K562 (cell line): ENCODE data around the gene CAMK1D. TPM values are rescaled to one million over a fixed set of nuclear protein-coding genes. Genes with fewer than 3 reads are reported as not detected.

Experiments used
- ATAC-seq: fragments of 200-7000 bp; cut with Tn5 transposase; 3 replicates; pipeline ENCODE4 v1.9.1; 2020; ENCODE audit warnings: moderate library complexity
- BruUV-seq: library from RNA; stranded (reverse); fragments of 400-500 nt; replicated peaks from 2 replicates; lab custom pipeline; 2021; lab: Mats Ljungman, UMichigan
- CTCF ChIA-PET: fragments of 300-600 bp; formaldehyde crosslinking; extraction: SDS; loops from one replicate; lab custom pipeline; 2021; ENCODE audit warnings: low intra/inter-chr PET ratio; lab: Yijun Ruan, JAX
- POLR2A ChIA-PET: fragments of 300-600, 350-650 bp; sonication (Branson Sonifier 250); formaldehyde crosslinking; extraction: SDS; loops from one replicate; lab custom pipeline; 2021; ENCODE audit warnings: antibody characterized with exemption, inconsistent platforms; lab: Yijun Ruan, JAX
- DNase-seq, 4 experiments: peaks; one replicate each; pipeline versions ENCODE4 v3.0.0 to v3.0.0-alpha.2; 2011 to 2018; ENCODE audit warnings: low spot score in 3 of 4, mixed read lengths in 3 of 4; ENCODE audit errors: extremely low read depth in 1 of 4
- FAIRE-seq: peaks from 2 replicates; lab custom pipeline; 2011; peaks lifted over from hg19 to GRCh38; lab: Jason Lieb, UNC
- H2AFZ ChIP-seq: 2 replicates; pipeline ENCODE4 v1.6.0; 2011; ENCODE audit warnings: low read depth, low read length, control low read depth, inconsistent platforms
- H3K27ac ChIP-seq: fragments of 200-600 bp; 3 replicates; pipeline ENCODE4 v1.8.0; 2011; ENCODE audit warnings: low read depth, mild to moderate bottlenecking, control low read depth, inconsistent platforms, low read length, moderate library complexity, mixed read lengths; ENCODE audit errors: extremely low read depth
- H3K27me3 ChIP-seq, 2 experiments: fragments of 300-600 bp in 1 of 2; 2 replicates in 1 of 2; 3 replicates in 1 of 2; pipeline versions ENCODE4 v1.6.0 to v1.8.0; 2011; ENCODE audit warnings: inconsistent platforms in 2 of 2, low read length in 2 of 2, mild to moderate bottlenecking in 1 of 2, mixed read lengths in 1 of 2, moderate library complexity in 1 of 2; ENCODE audit not compliant: control insufficient read depth in 2 of 2, insufficient read depth in 2 of 2
- H3K36me3 ChIP-seq: fragments of 300-600 bp; 3 replicates; pipeline ENCODE4 v1.8.0; 2011; ENCODE audit warnings: mild to moderate bottlenecking, low read length, inconsistent platforms; ENCODE audit not compliant: control insufficient read depth, insufficient read depth
- H3K4me1 ChIP-seq, 2 experiments: fragments of 200-600 bp in 1 of 2; replicated peaks in 1 of 2; 2 replicates in 1 of 2; 3 replicates in 1 of 2; pipeline versions ENCODE4 v1.5.1 to v1.8.0; 2011; ENCODE audit warnings: inconsistent platforms in 2 of 2, low read length in 2 of 2, mild to moderate bottlenecking in 1 of 2, mixed read lengths in 1 of 2, moderate library complexity in 1 of 2; ENCODE audit not compliant: control insufficient read depth in 2 of 2, insufficient read depth in 2 of 2
- H3K4me2 ChIP-seq: 2 replicates; pipeline ENCODE4 v1.6.1; 2011; ENCODE audit warnings: low read length, control low read depth, inconsistent platforms, mixed read lengths; ENCODE audit not compliant: insufficient read depth
- H3K4me3 ChIP-seq: fragments of 200-600 bp; sonication (generic), shearing (Covaris generic); 2 replicates; pipeline ENCODE4 v1.5.1; 2016; ENCODE audit warnings: control low read depth, inconsistent platforms
- H3K79me2 ChIP-seq: fragments of 200-600 bp; 3 replicates; pipeline ENCODE4 v1.8.0; 2011; ENCODE audit warnings: low read length, inconsistent platforms; ENCODE audit not compliant: control insufficient read depth, insufficient read depth
- H3K9ac ChIP-seq, 2 experiments: 2 replicates each; pipeline versions ENCODE4 v1.6.0 to v1.6.1; 2011; ENCODE audit warnings: low read depth in 2 of 2, low read length in 2 of 2, control low read depth in 1 of 2, inconsistent platforms in 1 of 2, mild to moderate bottlenecking in 1 of 2, mixed read lengths in 1 of 2; ENCODE audit not compliant: insufficient read depth in 1 of 2
- H3K9me1 ChIP-seq: one replicate; pipeline ENCODE4 v1.6.0; 2011; ENCODE audit warnings: inconsistent platforms, mild to moderate bottlenecking, low read length, moderate library complexity; ENCODE audit not compliant: control insufficient read depth, insufficient read depth
- H3K9me3 ChIP-seq: replicated peaks from 2 replicates; pipeline ENCODE4 v1.5.1; 2011; ENCODE audit warnings: low read depth, low read length, inconsistent platforms; ENCODE audit not compliant: control insufficient read depth, insufficient read depth
- H4K20me1 ChIP-seq: replicated peaks from 2 replicates; pipeline ENCODE4 v1.6.1; 2011; ENCODE audit warnings: low read length, inconsistent platforms, mixed read lengths; ENCODE audit not compliant: control insufficient read depth, insufficient read depth
- ARHGAP35 ChIP-seq: fragments of 450-650 bp; IDR thresholded peaks from 2 replicates; pipeline ENCODE4 v1.6.1; 2018; ENCODE audit not compliant: partially characterized antibody
- CEBPG ChIP-seq, 3 experiments: fragments of 200-800 bp in 1 of 3; sonication (Bioruptor generic) in 1 of 3; sonication (generic) in 1 of 3; formaldehyde crosslinking in 1 of 3; IDR thresholded peaks in 2 of 3; conservative IDR thresholded peaks in 1 of 3; 2 replicates each; pipeline versions ENCODE4 v1.6.1 to v1.8.0; 2016 to 2022; ENCODE audit warnings: missing compliant biosample characterization in 2 of 3, missing genetic modification characterization in 2 of 3, mild to moderate bottlenecking in 1 of 3, missing genetic modification reagents in 1 of 3
- CHAMP1 ChIP-seq: fragments of 450-650 bp; IDR thresholded peaks from 2 replicates; pipeline ENCODE4 v1.6.1; 2016; ENCODE audit warnings: mild to moderate bottlenecking
- CSDE1 ChIP-seq, 2 experiments: fragments of 450-650 bp; IDR thresholded peaks; 2 replicates each; pipeline ENCODE4 v1.6.1; 2016; ENCODE audit warnings: mild to moderate bottlenecking in 1 of 2
- ESRRA ChIP-seq: fragments of 450-650 bp; IDR thresholded peaks from 2 replicates; pipeline ENCODE4 v1.6.1; 2014; ENCODE audit warnings: low read depth, mild to moderate bottlenecking, moderate library complexity, borderline replicate concordance
- LCOR ChIP-seq: sonication (generic); formaldehyde crosslinking; IDR thresholded peaks from 2 replicates; pipeline ENCODE4 v1.8.0; 2022; ENCODE audit warnings: mild to moderate bottlenecking, missing genetic modification reagents
- SREBF1 ChIP-seq: fragments of 150-350 bp; IDR thresholded peaks from 2 replicates; pipeline ENCODE4 v1.6.1; 2014; ENCODE audit warnings: antibody characterized with exemption, low read depth, low read length, borderline replicate concordance
- TAF15 ChIP-seq: fragments of 200-400 bp; formaldehyde crosslinking; IDR thresholded peaks from 2 replicates; pipeline ENCODE4 v1.6.1; 2017; ENCODE audit warnings: mild to moderate bottlenecking, low read depth, low read length, moderate library complexity
- VEZF1 ChIP-seq: fragments of 200-800 bp; sonication (Bioruptor generic); IDR thresholded peaks from 2 replicates; pipeline ENCODE4 v1.6.1; 2017; ENCODE audit warnings: missing genetic modification characterization, missing compliant biosample characterization
- WHSC1 ChIP-seq: IDR thresholded peaks from one replicate; pipeline ENCODE4 v1.6.1; 2012; ENCODE audit warnings: low read length, control low read depth, inconsistent platforms
- ZKSCAN1 ChIP-seq: fragments of 150-350 bp; IDR thresholded peaks from 2 replicates; pipeline ENCODE4 v1.6.1; 2016; ENCODE audit warnings: low read depth, low read length
- ZNF133 ChIP-seq: fragments of 250-450 bp; sonication (Bioruptor Pico); IDR thresholded peaks from 2 replicates; pipeline ENCODE4 v1.4.0; 2020; ENCODE audit warnings: mild to moderate bottlenecking
- ZNF217 ChIP-seq: sonication (generic); formaldehyde crosslinking; IDR thresholded peaks from 2 replicates; pipeline ENCODE4 v1.8.0; 2022; ENCODE audit warnings: mild to moderate bottlenecking, missing genetic modification reagents
- ZNF583 ChIP-seq: fragments of 250-450 bp; sonication (Bioruptor Pico); IDR thresholded peaks from 2 replicates; pipeline ENCODE4 v1.4.0; 2020
- ZNF655 ChIP-seq: fragments of 250-450 bp; sonication (Bioruptor Pico); IDR thresholded peaks from 2 replicates; pipeline ENCODE4 v1.5.0; 2021
- ZNF717 ChIP-seq: fragments of 250-450 bp; sonication (Bioruptor Pico); IDR thresholded peaks from 2 replicates; pipeline ENCODE4 v1.5.0; 2021
- ZNF764 ChIP-seq: fragments of 250-450 bp; sonication (Bioruptor Pico); IDR thresholded peaks from 2 replicates; pipeline ENCODE4 v1.4.0; 2020; ENCODE audit warnings: low read depth, mild to moderate bottlenecking, moderate library complexity
- WGBS: fragments of 100-300 bp; shearing (Covaris generic); methylation state at CpG from one replicate; pipeline ENCODE4 v1.1.6; 2016; ENCODE audit warnings: low coverage, mixed read lengths; ENCODE audit not compliant: insufficient coverage; ENCODE audit errors: missing lambda C conversion rate; 5-methylcytosine and 5-hydroxymethylcytosine counted together
- in situ Hi-C: fragments of 300-500 bp; cut with MboI; formaldehyde crosslinking; loops from 4 replicates; pipeline ENCODE4 v1.15.0; 2018; ENCODE audit warnings: inconsistent platforms, mixed read lengths
- intact Hi-C: fragments of 100-400 bp; cut with micrococcal nuclease; formaldehyde crosslinking; loops from 2 replicates; pipeline ENCODE4 v1.14.2; 2022
- polyA plus RNA-seq, 8 experiments: library from polyadenylated mRNA; depleted of rRNA in 4 of 8; stranded (reverse) in 5 of 8; unstranded in 3 of 8; fragments of >200 nt; fragmentation: Nextera tagmentation in 2 of 8; fragmentation: Illumina TruSeq in 1 of 8; extraction: Ambion mirVana in 2 of 8; extraction: Trizol in 1 of 8; gene quantifications; 2 replicates each; pipeline versions ENCODE4 v1.2.1 to v1.2.3, GENCODE V29; 2011 to 2014; ENCODE audit warnings: inconsistent platforms in 1 of 8, missing spikeins in 1 of 8
- total RNA-seq, 7 experiments: library from RNA; depleted of rRNA in 6 of 7; stranded (reverse); fragments of >200 nt in 6 of 7; fragmentation: Illumina TruSeq in 2 of 7; extraction: Trizol in 2 of 7; gene quantifications; 2 replicates each; pipeline versions ENCODE4 v1.2.1 to v1.2.3, GENCODE V29; 2011 to 2021; ENCODE audit warnings: low replicate concordance in 1 of 7

CAMK1D gene
- total and polyA plus RNA-seq, 9 of the 15 experiments (the other 6 are each of a cell fraction or from before 2014, with no cell fraction given): 0.12 to 0.24 (median 0.20) TPM; not detected in 5

- TF ChIP-seq CEBPG (CRISPR knock-in tag; IDR thresholded peaks at IDR 0.05) (no peak), CEBPG (tag; conservative IDR thresholded peaks at IDR 0.05 in 1 of 2, IDR thresholded peaks at IDR 0.05 in 1 of 2) (no peak), WHSC1 (no peak), ESRRA (no peak), ARHGAP35 (no peak), ZNF133 (no peak)
Measured at GRCh38 chr10:12726971-12727831, 377.9 kb downstream of the CAMK1D start (continued).

- BruUV-seq: no TSS peak
- no peak overlapping the region for H3K27ac ChIP-seq
- ATAC-seq: no peak
- intact Hi-C loops: no loop called here
- no peaks in the 10 kb centered on the region for H3K9me3 ChIP-seq
- no peaks in the 10 kb centered on the region for H4K20me1 ChIP-seq
- H3K27me3 ChIP-seq: peaks cover 15 to 54% of the 10 kb centered on the region in 2 experiments; a peak in 4 of 5 replicates
- H2AFZ ChIP-seq: no peak overlapping the region
- no peak for FAIRE-seq
- no peaks in the 10 kb centered on the region for H3K36me3 ChIP-seq
- H3K4me3 ChIP-seq: no peak overlapping the region
- H3K4me1 ChIP-seq: no peaks in the 10 kb centered on the region; a peak in 1 of 5 replicates
- POLR2A ChIA-PET: no interaction called here
- H3K9ac ChIP-seq: no peak overlapping the region
- no peaks in the 10 kb centered on the region for H3K79me2 ChIP-seq
- no peak overlapping the region for H3K4me2 ChIP-seq
- WGBS: 1% methylated on average over 10 of the region's 10 CpGs
- DNase-seq: no peak
- no peaks in the 10 kb centered on the region for H3K9me1 ChIP-seq
- CTCF ChIA-PET: no interaction called here
- in situ Hi-C loops: no loop called here
- TF ChIP-seq ZKSCAN1: no peak
- TF ChIP-seq CSDE1 (IDR thresholded peaks at IDR 0.05): no peak
- no peak for TF ChIP-seq ZNF717 (CRISPR knock-in tag)
- no peak for TF ChIP-seq TAF15
- no peak for TF ChIP-seq ZNF655
- no peak for TF ChIP-seq ZNF764
- no peak for TF ChIP-seq CHAMP1
- no peak for TF ChIP-seq ZNF583 (CRISPR knock-in tag)
- no peak for TF ChIP-seq SREBF1
- no peak for TF ChIP-seq VEZF1 (CRISPR knock-in tag)
- TF ChIP-seq LCOR (CRISPR knock-in tag): no peak
- TF ChIP-seq ZNF217 (CRISPR knock-in tag): no peak
Measured at GRCh38 chr10:12727832-12728215, 378.5 kb downstream of the CAMK1D start.
